T-helper 2 cell (primary cell): Measurements from ENCODE around the gene SLC27A1.
A peak's percentile ranks its signal among the peaks of the same experiment; 100 is the strongest.
"Not testable (repeated sequence)": the region's sequence is repeated elsewhere in the genome, so short reads cannot be mapped to it uniquely, and the experiment has no call there.

ENCODE experiments used
- DNase-seq, 5 experiments: peaks; one replicate each; pipeline versions ENCODE4 v3.0.0 to v3.0.0-alpha.2; 2012 to 2022

Gene SLC27A1

DNA sequence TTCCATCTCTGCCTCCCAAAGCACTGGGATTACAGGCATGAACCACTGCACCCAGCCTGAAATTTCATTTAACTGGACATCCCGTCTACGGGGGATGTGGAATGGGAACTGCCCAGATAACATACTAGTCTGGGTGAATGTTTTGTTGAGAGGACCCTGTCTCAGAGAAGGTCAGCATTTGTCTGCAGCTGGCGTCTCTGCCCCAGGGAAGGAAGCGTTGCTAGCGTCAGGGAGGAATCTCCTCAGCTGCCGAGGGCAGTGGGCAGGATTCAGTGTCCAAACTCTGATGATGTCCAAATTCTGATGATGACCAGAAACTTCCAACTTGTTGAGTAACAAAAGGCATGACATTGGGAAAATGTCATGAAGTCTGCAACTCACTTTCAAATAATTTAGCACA lies 12.7 kb upstream of the SLC27A1 start:
- no peak for DNase-seq

DNA sequence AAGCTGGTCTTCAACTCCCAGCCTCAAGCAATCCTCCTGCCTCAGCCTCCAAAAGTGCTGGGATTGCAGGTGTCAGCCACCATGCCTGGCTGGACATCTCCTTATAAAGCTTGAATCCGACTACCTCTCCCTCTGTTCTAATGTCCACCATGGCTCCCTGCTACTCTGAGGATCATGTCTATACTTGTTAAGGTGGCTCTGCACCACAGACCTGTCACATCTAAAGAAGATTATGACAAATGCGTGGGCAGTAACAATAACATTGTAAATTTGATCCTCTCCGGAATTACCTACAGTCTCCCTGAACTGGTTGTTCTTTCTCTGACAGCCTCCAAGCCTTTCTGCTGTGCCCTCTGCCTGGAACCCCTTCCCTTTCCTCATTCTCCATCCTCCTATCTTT lies 11.4 kb upstream of the SLC27A1 start:
- DNase-seq = no peak

GRCh38 chr19:17460372-17461230 lies 9.7 kb upstream of the SLC27A1 start, which contains the start of gene NXNL1:
NXNL1 (minus strand) TSS chr19:17460926; CDS start chr19:17460869, 57 bp downstream.
- no peak for DNase-seq

- DNase-seq = no peak
Observed at GRCh38 chr19:17466487-17466850, 3.9 kb upstream of the SLC27A1 start.

DNA sequence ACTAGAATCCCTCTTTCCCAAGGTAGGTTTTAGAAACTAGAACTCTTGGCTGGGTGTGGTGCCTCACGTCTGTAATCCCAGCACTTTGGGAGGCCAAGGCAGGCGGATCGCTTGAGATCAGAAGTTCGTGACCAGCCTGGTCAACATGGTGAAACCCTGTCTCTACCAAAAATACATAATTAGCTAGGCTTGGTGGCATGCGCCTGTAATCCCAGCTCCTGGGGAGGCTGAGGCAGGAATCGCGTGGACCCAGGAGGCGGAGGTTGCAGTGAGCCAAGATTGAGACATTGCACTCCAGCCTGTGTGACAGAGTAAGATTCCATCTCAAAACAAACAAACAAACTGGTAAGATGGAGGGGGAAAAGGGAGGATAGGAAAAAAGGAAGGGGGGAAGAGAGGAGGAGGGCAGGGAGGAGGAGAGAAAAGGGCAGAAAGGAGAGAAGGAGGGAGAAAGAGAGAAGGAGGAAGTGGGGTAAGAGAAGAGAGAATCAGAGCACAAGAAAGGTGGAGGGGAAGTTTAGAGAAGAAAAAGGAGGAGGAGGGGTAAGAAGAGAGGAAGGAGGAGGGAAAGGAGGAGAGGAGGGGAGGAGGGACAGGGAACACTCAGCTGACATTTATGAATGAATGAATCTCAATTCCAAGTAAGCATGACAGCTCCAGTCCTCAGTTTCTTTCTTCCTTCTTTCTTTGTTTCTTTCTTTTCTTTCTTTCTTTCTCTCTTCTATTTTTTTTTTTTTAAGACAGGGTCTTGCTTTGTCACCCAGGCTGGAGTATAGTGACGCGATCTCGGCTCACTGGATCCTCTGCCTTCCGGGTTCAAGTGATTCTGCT lies 2.6 kb upstream of the SLC27A1 start:
- no peak for DNase-seq

DNA sequence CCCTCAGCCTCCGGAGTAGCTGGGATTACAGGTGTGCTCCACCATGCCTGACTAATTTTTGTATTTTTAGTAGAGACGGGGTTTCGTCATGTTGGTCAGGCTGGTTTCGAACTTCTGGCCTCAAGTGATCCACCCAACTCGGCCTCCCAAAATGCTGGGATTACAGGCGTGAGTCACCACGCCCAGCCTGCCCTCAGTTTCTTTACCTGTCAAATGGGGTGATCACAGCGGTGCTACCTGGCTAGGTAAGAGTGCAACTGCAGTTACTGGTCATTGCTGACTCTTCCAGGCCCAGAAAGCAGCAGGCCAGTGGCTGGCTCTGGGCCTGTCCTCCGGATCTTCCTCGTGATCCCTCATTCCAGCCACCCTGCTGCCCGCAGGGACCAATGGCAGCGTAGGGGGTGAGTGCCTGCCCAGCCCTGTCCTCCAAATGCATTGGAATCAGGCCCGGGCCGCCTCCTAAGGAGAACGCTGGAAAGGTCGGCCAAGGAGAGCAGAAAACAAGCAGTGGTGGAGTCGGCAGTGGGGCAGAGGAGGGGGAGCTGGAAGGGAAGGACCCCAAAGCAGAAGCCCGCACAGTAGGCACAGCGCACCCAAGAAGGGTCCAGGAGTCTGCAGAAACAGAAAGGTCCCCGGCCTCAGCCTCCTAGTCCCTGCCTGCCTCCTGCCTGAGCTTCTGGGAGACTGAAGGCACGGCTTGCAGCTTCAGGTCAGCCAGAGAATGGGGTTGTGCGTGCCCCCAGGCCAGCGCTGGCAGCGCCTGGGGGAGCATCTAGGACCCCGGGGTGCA lies 1.8 kb upstream of the SLC27A1 start:
- no peak for DNase-seq

- DNase-seq = no peak
Observed at GRCh38 chr19:17469092-17469480, 1.2 kb upstream of the SLC27A1 start.

GRCh38 chr19:17469481-17470067 lies 750 bp upstream of the SLC27A1 start:
- DNase-seq = peak; percentile 80 to 94 (median 92)

DNA sequence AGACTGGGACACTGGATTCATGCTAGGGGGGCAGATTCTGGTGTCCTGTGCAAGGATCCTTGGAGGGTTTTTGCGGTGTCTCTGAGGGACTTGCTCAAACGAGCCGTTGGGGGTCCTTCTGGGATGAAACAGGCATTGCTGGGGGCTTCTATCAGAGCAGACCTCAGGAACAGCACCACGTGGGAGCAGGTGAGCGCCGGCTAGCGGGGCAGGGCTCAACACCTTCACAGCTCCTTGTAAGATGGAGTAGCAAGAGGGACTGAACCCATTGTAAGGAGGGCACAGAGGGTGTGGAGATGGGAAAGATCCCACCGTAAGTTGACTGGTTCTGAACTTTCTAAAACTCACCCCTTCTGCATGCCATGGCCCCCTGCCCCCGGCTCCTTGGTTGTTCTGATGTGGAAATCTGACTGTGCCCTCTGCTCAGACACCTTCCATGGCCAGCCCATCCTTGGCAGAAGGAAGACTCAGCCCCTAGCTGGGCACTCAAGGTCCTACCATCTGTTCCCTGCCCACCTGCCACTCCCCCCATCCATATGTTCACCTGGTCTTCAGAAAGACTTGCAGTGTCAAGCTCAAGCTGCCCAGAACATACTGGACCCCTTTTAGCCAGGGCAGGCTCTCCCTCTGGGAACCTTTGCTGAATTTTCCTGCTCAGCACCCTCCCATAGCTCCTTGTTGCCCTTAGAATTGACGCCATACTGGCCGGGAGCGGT lies 1.2 kb downstream of the SLC27A1 start:
- DNase-seq = no peak

DNA sequence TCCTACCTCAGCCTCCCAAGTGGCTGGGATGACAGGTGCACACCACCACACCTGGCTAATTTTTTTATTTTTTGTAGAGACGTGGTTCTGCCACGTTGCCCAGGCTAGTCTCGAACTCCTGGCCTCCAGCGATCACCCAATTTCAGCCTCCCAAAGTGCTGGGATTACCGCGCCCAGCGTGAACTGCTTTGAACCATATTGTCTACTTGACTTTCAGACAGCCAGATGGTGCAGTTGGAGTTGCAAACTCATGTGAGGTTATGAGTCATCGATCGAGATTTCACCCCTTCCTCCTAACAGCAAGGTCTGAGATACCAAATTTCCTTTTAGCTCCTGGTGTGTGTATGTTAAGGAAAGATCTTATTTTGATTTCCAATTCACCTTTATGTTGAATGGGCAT lies 2.7 kb downstream of the SLC27A1 start:
- peak in 1 of 5 experiments; percentile 66 for DNase-seq

GRCh38 chr19:17475011-17475540 lies 4.8 kb downstream of the SLC27A1 start:
- DNase-seq = not testable (repeated sequence)

- DNase-seq = no peak
Observed at GRCh38 chr19:17475541-17476115, 5.3 kb downstream of the SLC27A1 start.

- no peak for DNase-seq
Observed at GRCh38 chr19:17479325-17479791, 9.0 kb downstream of the SLC27A1 start.

GRCh38 chr19:17481986-17482385 lies 11.7 kb downstream of the SLC27A1 start:
- no peak for DNase-seq

DNA sequence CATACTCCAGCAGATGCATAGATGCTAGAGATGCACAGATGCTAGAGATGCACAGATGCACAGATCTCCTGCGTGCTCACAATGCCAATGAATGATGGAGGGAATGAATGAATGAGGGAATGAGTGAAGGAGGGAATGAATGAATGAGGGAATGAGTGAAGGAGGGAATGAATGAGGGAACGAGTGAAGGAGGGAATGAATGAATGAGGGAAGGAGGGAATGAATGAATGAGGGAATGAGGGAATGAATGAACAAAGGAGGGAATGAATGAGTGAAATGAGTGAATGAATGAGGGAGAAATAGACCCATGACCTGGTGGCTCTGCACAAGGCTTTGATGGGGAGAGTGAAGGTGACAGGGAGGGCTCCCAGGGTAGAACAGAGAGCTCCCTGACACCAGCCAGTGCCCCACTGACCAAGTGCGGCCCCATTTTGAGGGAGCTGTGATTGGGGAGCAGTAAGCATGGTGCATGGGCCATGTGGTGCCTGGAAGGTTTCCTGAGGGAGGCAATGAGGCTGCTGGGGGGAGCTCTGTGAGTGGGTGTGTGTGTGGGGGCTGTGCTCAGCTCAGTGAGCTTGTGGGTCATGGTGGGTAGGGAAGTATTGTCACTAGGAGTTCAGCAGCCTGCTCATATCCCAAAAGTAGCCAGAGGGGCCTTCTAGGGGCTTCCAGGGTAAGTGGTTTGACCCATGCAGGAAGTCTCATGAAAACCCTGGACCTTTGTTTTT lies 12.7 kb downstream of the SLC27A1 start:
- no peak for DNase-seq

DNA sequence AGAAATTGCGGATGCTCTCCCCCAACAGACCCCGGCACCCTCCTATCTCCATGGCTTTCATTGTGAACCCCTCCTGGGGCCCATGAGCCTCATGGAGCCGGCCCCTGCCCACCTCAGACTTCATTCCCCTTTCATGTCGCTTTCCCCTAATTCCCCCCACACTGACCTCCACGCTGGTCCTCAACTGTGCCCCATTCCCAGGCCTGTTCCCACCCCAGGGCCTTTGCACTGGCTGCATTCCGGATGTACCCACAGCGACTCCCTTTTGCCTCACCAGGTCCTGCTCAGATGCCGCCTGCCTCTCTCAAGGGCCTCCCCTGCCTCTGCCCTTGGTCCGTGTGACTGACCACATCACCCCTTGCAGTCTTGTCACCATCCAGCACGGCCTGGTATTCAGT lies 13.3 kb downstream of the SLC27A1 start:
- DNase-seq = no peak

DNA sequence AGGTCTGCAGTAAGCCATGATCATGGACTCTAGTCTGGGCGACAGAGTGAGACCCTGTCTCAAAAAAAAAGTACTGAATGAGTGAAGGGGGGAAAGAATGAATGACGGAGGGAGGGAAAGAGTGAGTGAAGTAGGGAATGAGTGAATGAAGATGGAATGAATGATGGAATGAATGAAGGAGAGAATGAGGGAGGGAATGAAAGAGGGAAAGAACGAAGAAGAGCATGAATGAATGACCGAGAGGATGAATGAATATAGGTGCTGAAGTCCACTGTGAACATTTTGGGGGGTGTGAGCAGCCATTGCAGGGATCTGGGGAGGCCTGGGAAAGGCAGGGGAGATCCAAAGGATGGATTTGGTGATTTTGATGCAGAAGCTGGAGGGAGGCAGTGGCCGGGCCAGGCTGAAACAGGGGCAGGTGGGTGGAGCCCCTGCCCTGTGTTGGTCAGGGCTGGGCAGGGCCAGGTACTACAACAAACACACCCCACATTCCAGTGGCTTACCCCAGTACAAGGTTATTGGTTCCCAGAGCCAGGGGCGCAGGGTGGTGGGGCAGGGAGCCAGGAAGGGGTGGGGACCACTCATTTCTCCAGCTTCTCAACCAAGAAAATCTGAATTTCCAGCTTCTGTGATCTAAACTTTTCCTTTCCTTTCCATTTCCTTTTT lies 14.3 kb downstream of the SLC27A1 start:
- DNase-seq = no peak

DNA sequence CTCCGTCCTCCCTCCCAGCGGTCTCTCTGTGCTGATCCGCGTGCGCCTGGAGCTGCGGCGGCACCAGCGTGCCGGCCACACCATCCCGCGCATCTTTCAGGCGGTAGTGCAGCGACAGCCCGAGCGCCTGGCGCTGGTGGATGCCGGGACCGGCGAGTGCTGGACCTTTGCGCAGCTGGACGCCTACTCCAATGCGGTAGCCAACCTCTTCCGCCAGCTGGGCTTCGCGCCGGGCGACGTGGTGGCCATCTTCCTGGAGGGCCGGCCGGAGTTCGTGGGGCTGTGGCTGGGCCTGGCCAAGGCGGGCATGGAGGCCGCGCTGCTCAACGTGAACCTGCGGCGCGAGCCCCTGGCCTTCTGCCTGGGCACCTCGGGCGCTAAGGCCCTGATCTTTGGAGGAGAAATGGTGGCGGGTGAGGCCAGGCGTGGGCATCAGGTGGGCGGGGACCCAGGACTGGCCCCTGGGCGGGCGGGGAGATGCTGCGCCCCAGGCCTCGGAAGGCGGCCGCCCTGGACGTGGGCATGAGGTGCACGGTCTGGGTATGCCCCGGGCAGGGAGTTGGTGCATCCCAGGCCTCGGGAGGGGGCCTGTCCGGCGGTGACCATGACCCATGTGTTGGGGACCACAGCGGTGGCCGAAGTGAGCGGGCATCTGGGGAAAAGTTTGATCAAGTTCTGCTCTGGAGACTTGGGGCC lies 16.4 kb downstream of the SLC27A1 start:
- DNase-seq = no peak
